Measurements from ENCODE around the gene SV2B. TPM values are rescaled to one million over a fixed set of nuclear protein-coding genes. Genes with fewer than 3 reads are reported as not detected.

SV2B gene
- total and polyA plus RNA-seq, 2 experiments from 2014 or later = 0.17 to 2.2 TPM

DNA sequence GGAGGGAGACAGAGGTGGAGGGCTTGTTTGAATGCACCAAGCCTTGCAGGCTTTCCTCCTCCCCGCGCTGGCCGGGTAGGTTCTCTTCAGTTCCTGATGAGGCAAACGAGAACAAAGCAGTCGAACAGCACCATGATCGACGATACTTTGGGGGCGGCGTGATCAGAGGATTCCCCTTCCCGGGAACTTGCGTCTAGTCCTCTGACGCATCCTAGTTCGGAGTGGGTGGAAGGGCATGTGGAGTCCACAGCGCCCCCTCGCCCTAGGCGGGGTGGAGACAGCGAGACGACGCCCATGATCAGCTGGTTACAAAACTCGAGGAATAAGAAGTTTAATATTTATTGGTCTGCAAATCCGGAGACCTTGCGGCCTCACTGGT lies 452 bp upstream of the SV2B start:
- 2% methylated on average over 22 of the region's 22 CpGs for WGBS (ENCODE audit: low lambda C conversion rate, missing lambda C conversion rate)

DNA sequence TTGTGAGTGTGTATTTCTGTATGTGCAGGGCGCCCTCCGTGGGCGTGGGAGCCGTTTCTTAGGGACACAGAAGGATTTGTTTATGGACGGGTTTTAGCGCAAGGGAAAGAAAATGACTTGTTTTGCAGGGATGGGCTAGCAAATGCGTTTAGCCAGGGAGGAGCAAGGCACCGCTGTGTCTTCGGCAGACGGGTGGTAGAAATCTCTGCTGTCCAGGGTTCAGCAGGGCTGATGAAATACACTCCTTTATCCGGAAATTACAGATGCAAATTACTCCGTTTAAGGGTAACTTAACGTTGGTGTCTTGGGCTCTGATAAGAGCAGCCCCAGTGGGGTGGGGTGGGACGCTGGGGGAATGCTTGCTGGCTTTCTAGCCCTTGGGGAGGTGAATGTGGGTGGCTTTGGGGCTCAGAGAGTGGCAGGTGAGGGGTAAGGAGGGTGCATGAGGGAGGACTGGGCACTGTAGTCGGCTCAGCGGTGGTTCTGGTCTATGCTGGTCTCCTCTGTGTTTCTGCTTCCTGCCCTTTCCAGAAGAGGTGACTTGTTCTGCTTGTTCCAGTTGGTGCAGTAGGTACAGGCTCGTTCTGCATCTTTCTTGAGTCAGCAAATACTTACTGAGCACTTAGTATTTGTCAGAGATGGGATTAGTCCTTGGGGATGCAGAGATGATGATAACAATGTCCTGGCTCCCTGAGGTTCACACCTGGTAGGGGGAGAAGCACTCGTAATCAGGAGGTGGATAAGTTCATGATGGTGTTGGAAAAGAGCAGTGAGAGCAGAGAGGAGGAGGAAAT lies 954 bp downstream of the SV2B start:
- peak overlapping the region; percentile 26 for H2AFZ ChIP-seq
- no peak for TF ChIP-seq EZH2 (IDR thresholded peaks at IDR 0.05; ENCODE audit: borderline replicate concordance)
- TF ChIP-seq, protein P1, sequence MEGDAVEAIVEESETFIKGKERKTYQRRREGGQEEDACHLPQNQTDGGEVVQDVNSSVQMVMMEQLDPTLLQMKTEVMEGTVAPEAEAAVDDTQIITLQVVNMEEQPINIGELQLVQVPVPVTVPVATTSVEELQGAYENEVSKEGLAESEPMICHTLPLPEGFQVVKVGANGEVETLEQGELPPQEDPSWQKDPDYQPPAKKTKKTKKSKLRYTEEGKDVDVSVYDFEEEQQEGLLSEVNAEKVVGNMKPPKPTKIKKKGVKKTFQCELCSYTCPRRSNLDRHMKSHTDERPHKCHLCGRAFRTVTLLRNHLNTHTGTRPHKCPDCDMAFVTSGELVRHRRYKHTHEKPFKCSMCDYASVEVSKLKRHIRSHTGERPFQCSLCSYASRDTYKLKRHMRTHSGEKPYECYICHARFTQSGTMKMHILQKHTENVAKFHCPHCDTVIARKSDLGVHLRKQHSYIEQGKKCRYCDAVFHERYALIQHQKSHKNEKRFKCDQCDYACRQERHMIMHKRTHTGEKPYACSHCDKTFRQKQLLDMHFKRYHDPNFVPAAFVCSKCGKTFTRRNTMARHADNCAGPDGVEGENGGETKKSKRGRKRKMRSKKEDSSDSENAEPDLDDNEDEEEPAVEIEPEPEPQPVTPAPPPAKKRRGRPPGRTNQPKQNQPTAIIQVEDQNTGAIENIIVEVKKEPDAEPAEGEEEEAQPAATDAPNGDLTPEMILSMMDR (IDR thresholded peaks at IDR 0.05; ENCODE audit: poor library complexity) = no peak
- TF ChIP-seq EZH2phosphoT487 (IDR thresholded peaks at IDR 0.05; ENCODE audit: low read depth, severe bottlenecking, unreplicated experiment) = no peak
- DNase-seq (ENCODE audit: low spot score) = no peak
- H3K9me3 ChIP-seq (ENCODE audit: low read depth) = no peaks in the 10 kb centered on the region
- no peaks in the 10 kb centered on the region for H4K20me1 ChIP-seq (ENCODE audit: insufficient read depth, poor library complexity, severe bottlenecking)
- peaks cover 6% of the 10 kb centered on the region for H3K4me1 ChIP-seq (ENCODE audit: insufficient read depth)
- H3K27ac ChIP-seq = no peak overlapping the region
- peaks cover 83% of the 10 kb centered on the region for H3K27me3 ChIP-seq
- WGBS (ENCODE audit: low lambda C conversion rate, missing lambda C conversion rate) = 16% methylated on average over 18 of the region's 18 CpGs
- no peaks in the 10 kb centered on the region for H3K79me2 ChIP-seq
- H3K9me2 ChIP-seq (replicated peaks; ENCODE audit: insufficient read depth) = no peaks in the 10 kb centered on the region
- H3K4me2 ChIP-seq = peak overlapping the region; percentile 98
- H3K36me3 ChIP-seq (replicated peaks; ENCODE audit: insufficient read depth, low read depth) = no peaks in the 10 kb centered on the region
- H3K4me3 ChIP-seq = peak overlapping the region; percentile 61

More for the DNA sequence above, 452 bp upstream of the SV2B start:
- peaks cover 90% of the 10 kb centered on the region for H3K27me3 ChIP-seq
- TF ChIP-seq, protein P1 (IDR thresholded peaks at IDR 0.05; ENCODE audit: poor library complexity) = peak; percentile 8
- TF ChIP-seq EZH2phosphoT487 (IDR thresholded peaks at IDR 0.05; ENCODE audit: low read depth, severe bottlenecking, unreplicated experiment) = no peak
- no peaks in the 10 kb centered on the region for H3K9me2 ChIP-seq (replicated peaks; ENCODE audit: insufficient read depth)
- H4K20me1 ChIP-seq (ENCODE audit: insufficient read depth, poor library complexity, severe bottlenecking) = no peaks in the 10 kb centered on the region
- H3K27ac ChIP-seq = no peak overlapping the region
- no peaks in the 10 kb centered on the region for H3K79me2 ChIP-seq
- H3K4me2 ChIP-seq = peak overlapping the region; percentile 98
- H2AFZ ChIP-seq = no peak overlapping the region
- H3K36me3 ChIP-seq (replicated peaks; ENCODE audit: insufficient read depth, low read depth) = no peaks in the 10 kb centered on the region
- no peaks in the 10 kb centered on the region for H3K9me3 ChIP-seq (ENCODE audit: low read depth)
- no peak overlapping the region for H3K4me3 ChIP-seq
- peak; percentile 47 for DNase-seq (ENCODE audit: low spot score)
- H3K4me1 ChIP-seq (ENCODE audit: insufficient read depth) = peaks cover 6% of the 10 kb centered on the region

DNA sequence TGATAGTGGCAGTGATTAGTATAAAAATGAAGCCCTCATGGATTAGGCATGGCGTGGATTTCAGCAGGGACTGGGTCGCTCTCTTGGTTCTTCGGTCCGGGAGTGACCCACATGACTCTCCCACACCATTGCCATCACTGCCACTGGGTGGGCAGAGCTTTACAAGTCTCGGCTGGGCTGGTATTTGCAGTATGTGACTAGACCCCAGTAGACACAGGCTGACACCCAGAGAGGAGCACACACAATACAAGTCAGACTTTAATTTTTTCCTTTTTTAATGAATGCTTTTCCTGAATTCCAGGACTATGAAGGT lies 1.5 kb downstream of the SV2B start:
- Histone ChIP-seq H3K27ac (no peak overlapping the region), H2AFZ (no peak overlapping the region), H3K4me2 (no peak overlapping the region)

More for the DNA sequence above, 1.5 kb downstream of the SV2B start:
- peaks cover 84% of the 10 kb centered on the region for H3K27me3 ChIP-seq
- no peak for DNase-seq (ENCODE audit: low spot score)
- WGBS (ENCODE audit: low lambda C conversion rate, missing lambda C conversion rate) = 68% methylated on average over 5 of the region's 5 CpGs
- H3K9me3 ChIP-seq (ENCODE audit: low read depth) = no peaks in the 10 kb centered on the region
- TF ChIP-seq, protein P1 (IDR thresholded peaks at IDR 0.05; ENCODE audit: poor library complexity) = no peak
- TF ChIP-seq EZH2phosphoT487 (IDR thresholded peaks at IDR 0.05; ENCODE audit: low read depth, severe bottlenecking, unreplicated experiment) = no peak
- TF ChIP-seq EZH2 (IDR thresholded peaks at IDR 0.05; ENCODE audit: borderline replicate concordance) = no peak
- no peaks in the 10 kb centered on the region for H3K36me3 ChIP-seq (replicated peaks; ENCODE audit: insufficient read depth, low read depth)
- peaks cover 6% of the 10 kb centered on the region for H3K4me1 ChIP-seq (ENCODE audit: insufficient read depth)
- no peak overlapping the region for H3K4me3 ChIP-seq
- H3K9me2 ChIP-seq (replicated peaks; ENCODE audit: insufficient read depth) = no peaks in the 10 kb centered on the region
- no peaks in the 10 kb centered on the region for H4K20me1 ChIP-seq (ENCODE audit: insufficient read depth, poor library complexity, severe bottlenecking)
- H3K79me2 ChIP-seq = no peaks in the 10 kb centered on the region
